DND-41 (cell line): ENCODE results near the gene PTPN4.

Experiments used
- ATAC-seq: fragments of 200-7000 bp; cut with Tn5 transposase; 3 replicates; pipeline ENCODE4 v1.9.1; 2021; ENCODE audit warnings: low read depth; ENCODE audit not compliant: insufficient read depth
- DNase-seq: peaks from one replicate; pipeline ENCODE4 v3.0.0-alpha.2; 2020
- H2AFZ ChIP-seq: 2 replicates; pipeline ENCODE4 v1.6.0; 2012; ENCODE audit warnings: low read depth, low read length
- H3K27ac ChIP-seq: 2 replicates; pipeline ENCODE4 v1.5.1; 2012; ENCODE audit warnings: low read length, inconsistent platforms
- H3K27me3 ChIP-seq: fragments of 200-600 bp; sonication (generic); 2 replicates; pipeline ENCODE4 v1.6.0; 2012; ENCODE audit warnings: low read length, mild to moderate bottlenecking, inconsistent platforms; ENCODE audit not compliant: insufficient read depth, poor library complexity
- H3K36me3 ChIP-seq: 2 replicates; pipeline ENCODE4 v1.5.1; 2012; ENCODE audit warnings: low read length, inconsistent platforms; ENCODE audit not compliant: insufficient read depth
- H3K4me1 ChIP-seq: 2 replicates; pipeline ENCODE4 v1.5.1; 2012; ENCODE audit warnings: mild to moderate bottlenecking, low read length; ENCODE audit not compliant: insufficient read depth
- H3K4me2 ChIP-seq: 2 replicates; pipeline ENCODE4 v1.6.0; 2012; ENCODE audit warnings: mild to moderate bottlenecking, moderate library complexity, low read length, inconsistent platforms; ENCODE audit not compliant: insufficient read depth
- H3K4me3 ChIP-seq, 2 experiments: fragments of 200-600 bp in 1 of 2; shearing (Covaris generic) in 1 of 2; 2 replicates each; pipeline ENCODE4 v1.5.1; 2012 to 2016; ENCODE audit warnings: inconsistent platforms in 2 of 2, low read length in 2 of 2, mild to moderate bottlenecking in 2 of 2, low read depth in 1 of 2, moderate library complexity in 1 of 2
- H3K79me2 ChIP-seq: 2 replicates; pipeline ENCODE4 v1.6.0; 2012; ENCODE audit warnings: low read length, inconsistent platforms; ENCODE audit not compliant: insufficient read depth
- H3K9ac ChIP-seq: 2 replicates; pipeline ENCODE4 v1.6.0; 2012; ENCODE audit warnings: low read depth, mild to moderate bottlenecking, inconsistent platforms, low read length, moderate library complexity
- H3K9me3 ChIP-seq: 2 replicates; pipeline ENCODE4 v1.5.1; 2012; ENCODE audit warnings: low read length, moderate library complexity, mild to moderate bottlenecking, inconsistent platforms; ENCODE audit not compliant: insufficient read depth, severe bottlenecking
- H4K20me1 ChIP-seq: 2 replicates; pipeline ENCODE4 v1.6.0; 2012; ENCODE audit warnings: low read length; ENCODE audit not compliant: insufficient read depth
- EZH2 ChIP-seq: IDR thresholded peaks from 3 replicates; pipeline ENCODE4 v1.6.1; 2012; ENCODE audit warnings: borderline replicate concordance, low read depth, mild to moderate bottlenecking, moderate library complexity, low read length, inconsistent platforms; ENCODE audit not compliant: severe bottlenecking
- TF ChIP-seq, protein P1 (sequence below): IDR thresholded peaks from 2 replicates; pipeline ENCODE4 v1.5.1; 2012; ENCODE audit warnings: borderline replicate concordance, low read length, moderate library complexity, mild to moderate bottlenecking; ENCODE audit not compliant: poor library complexity, severe bottlenecking; ENCODE audit errors: extremely low read depth

The PTPN4 gene

DNA sequence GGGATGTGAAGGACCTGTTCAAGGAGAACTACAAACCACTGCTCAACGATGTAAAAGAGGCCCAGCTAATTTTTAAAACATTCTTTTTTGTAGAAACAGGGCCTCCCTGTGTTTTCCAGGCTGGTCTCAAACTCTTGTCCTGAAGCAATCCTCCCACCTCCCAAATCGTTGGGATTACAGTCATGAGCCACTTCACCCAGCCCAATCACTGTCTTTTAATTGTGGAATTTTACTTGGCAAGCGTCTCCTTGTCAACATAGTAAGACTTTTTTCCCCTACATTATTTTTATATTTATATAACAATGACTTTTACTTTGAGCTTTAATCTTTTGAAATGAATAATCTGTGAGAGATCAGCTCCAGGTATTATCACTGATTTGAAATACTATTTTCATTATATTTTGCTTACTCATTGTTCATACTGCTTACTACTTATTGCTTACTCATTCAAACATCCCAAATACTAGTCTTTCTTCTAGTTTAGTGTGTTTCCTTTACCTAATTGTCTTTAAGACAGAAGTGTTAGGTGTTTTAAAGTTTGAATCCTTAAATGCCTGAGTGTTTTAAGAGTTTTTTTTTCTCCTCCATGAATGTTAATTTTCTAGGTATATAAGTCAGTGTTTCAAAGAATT is 48.9 kb downstream of the PTPN4 start:
- Histone ChIP-seq H3K4me2 (no peak overlapping the region), H3K9me3 (no peaks in the 10 kb centered on the region), H3K27ac (no peak overlapping the region), H4K20me1 (no peaks in the 10 kb centered on the region), H3K27me3 (no peaks in the 10 kb centered on the region), H3K79me2 (peaks cover 9% of the 10 kb centered on the region), H3K4me1 (no peaks in the 10 kb centered on the region), H3K36me3 (peaks cover 14% of the 10 kb centered on the region; the same call in 1 of the 2 replicates), H2AFZ (no peak overlapping the region), H3K9ac (no peak overlapping the region), H3K4me3 (no peak overlapping the region)
- ATAC-seq (no peak), DNase-seq (no peak)
- TF ChIP-seq, protein P1, sequence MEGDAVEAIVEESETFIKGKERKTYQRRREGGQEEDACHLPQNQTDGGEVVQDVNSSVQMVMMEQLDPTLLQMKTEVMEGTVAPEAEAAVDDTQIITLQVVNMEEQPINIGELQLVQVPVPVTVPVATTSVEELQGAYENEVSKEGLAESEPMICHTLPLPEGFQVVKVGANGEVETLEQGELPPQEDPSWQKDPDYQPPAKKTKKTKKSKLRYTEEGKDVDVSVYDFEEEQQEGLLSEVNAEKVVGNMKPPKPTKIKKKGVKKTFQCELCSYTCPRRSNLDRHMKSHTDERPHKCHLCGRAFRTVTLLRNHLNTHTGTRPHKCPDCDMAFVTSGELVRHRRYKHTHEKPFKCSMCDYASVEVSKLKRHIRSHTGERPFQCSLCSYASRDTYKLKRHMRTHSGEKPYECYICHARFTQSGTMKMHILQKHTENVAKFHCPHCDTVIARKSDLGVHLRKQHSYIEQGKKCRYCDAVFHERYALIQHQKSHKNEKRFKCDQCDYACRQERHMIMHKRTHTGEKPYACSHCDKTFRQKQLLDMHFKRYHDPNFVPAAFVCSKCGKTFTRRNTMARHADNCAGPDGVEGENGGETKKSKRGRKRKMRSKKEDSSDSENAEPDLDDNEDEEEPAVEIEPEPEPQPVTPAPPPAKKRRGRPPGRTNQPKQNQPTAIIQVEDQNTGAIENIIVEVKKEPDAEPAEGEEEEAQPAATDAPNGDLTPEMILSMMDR, result no peak
- TF ChIP-seq EZH2, result no peak

GRCh38 chr2:119809339-119810048 is 49.8 kb downstream of the PTPN4 start:
- Histone ChIP-seq H3K4me3 (no peak overlapping the region), H2AFZ (no peak overlapping the region), H3K79me2 (peaks cover 2% of the 10 kb centered on the region; the same call in 1 of the 2 replicates), H3K27me3 (no peaks in the 10 kb centered on the region), H3K4me1 (no peaks in the 10 kb centered on the region), H3K9me3 (no peaks in the 10 kb centered on the region), H3K9ac (no peak overlapping the region), H3K27ac (no peak overlapping the region), H3K4me2 (no peak overlapping the region), H3K36me3 (peaks cover 14% of the 10 kb centered on the region; the same call in 1 of the 2 replicates), H4K20me1 (no peaks in the 10 kb centered on the region)
- no peak for TF ChIP-seq EZH2
- TF ChIP-seq, protein P1, result no peak
- no peak for ATAC-seq
- DNase-seq, result no peak

DNA sequence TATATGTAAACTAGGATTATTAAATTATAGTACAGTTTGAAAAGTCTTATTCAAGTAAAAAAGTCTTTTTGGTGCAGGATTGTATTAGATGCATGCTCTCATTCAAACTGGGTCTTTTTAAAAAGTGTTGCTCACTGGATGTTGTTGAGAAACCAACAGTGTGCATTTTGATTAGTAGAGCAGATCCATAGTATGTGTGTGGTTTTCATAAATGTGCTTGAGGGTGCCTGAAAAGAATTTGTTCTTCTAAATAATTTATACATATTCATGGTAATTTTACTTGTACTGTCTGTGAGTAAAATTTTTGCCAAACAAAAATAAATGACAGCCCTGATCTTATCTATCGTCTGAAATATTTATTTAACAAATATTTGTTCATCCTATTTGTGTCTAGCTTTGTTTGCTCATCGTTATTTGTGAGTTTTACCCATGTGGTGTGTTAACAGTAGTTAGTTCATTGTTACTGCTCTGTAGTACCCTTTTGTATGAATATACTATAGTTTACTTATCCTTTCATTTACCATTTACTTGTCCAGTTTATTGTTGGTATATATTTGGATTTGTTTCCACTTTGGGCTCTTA is 50.4 kb downstream of the PTPN4 start:
- no peaks in the 10 kb centered on the region for H3K9me3 ChIP-seq
- no peak overlapping the region for H2AFZ ChIP-seq
- no peak overlapping the region for H3K4me3 ChIP-seq
- H4K20me1 ChIP-seq, result no peaks in the 10 kb centered on the region
- no peak for ATAC-seq
- H3K79me2 ChIP-seq, result no peaks in the 10 kb centered on the region; the same call in 1 of the 2 replicates
- no peak for TF ChIP-seq EZH2
- TF ChIP-seq, protein P1, result no peak
- H3K36me3 ChIP-seq, result peaks cover 14% of the 10 kb centered on the region; the same call in 1 of the 2 replicates
- H3K4me2 ChIP-seq, result no peak overlapping the region
- no peak overlapping the region for H3K9ac ChIP-seq
- no peaks in the 10 kb centered on the region for H3K27me3 ChIP-seq
- no peak for DNase-seq
- no peaks in the 10 kb centered on the region for H3K4me1 ChIP-seq
- no peak overlapping the region for H3K27ac ChIP-seq
